OCI-LY1 (cell line): ENCODE data around the gene HPRT1.
A peak's percentile ranks its signal among the peaks of the same experiment; 100 is the strongest.
"Not testable (repeated sequence)": the region's sequence is repeated elsewhere in the genome, so short reads cannot be mapped to it uniquely, and the experiment has no call there.

ENCODE experiments used
- H2AFZ ChIP-seq: fragments of 200-600 bp; sonication (generic), shearing (Covaris generic); 2 replicates; pipeline ENCODE4 v1.6.0; 2014; ENCODE audit warnings: antibody characterized with exemption, mild to moderate bottlenecking, low read length
- H3F3A ChIP-seq: fragments of 200-600 bp; sonication (generic), shearing (Covaris generic); 2 replicates; pipeline ENCODE4 v1.6.0; 2014; ENCODE audit warnings: mild to moderate bottlenecking, antibody characterized with exemption, low read length, moderate library complexity; ENCODE audit not compliant: insufficient read depth
- H3K27ac ChIP-seq: fragments of 200-600 bp; sonication (generic); 2 replicates; pipeline ENCODE4 v1.5.1; 2014; ENCODE audit warnings: low read length, mixed run types, mild to moderate bottlenecking, low read depth; ENCODE audit not compliant: poor library complexity, severe bottlenecking
- H3K27me3 ChIP-seq: fragments of 200-600 bp; sonication (generic); 2 replicates; pipeline ENCODE4 v1.6.0; 2014; ENCODE audit warnings: antibody characterized with exemption, mild to moderate bottlenecking, low read length, moderate library complexity; ENCODE audit not compliant: insufficient read depth
- H3K36me3 ChIP-seq: fragments of 200-600 bp; sonication (generic); 2 replicates; pipeline ENCODE4 v1.6.1; 2014; ENCODE audit warnings: mild to moderate bottlenecking, antibody characterized with exemption, low read length, moderate library complexity, mixed read lengths; ENCODE audit not compliant: insufficient read depth
- H3K4me1 ChIP-seq: fragments of 200-600 bp; sonication (generic); 2 replicates; pipeline ENCODE4 v1.5.1; 2014; ENCODE audit warnings: mild to moderate bottlenecking, low read length, moderate library complexity; ENCODE audit not compliant: insufficient read depth, severe bottlenecking
- H3K4me2 ChIP-seq: fragments of 200-600 bp; sonication (generic), shearing (Covaris generic); 2 replicates; pipeline ENCODE4 v1.6.1; 2014; ENCODE audit warnings: low read length
- H3K4me3 ChIP-seq: fragments of 200-600 bp; sonication (generic); 2 replicates; pipeline ENCODE4 v1.5.1; 2014; ENCODE audit warnings: low read length, low read depth, mild to moderate bottlenecking, mixed read lengths; ENCODE audit not compliant: poor library complexity, severe bottlenecking
- H3K79me2 ChIP-seq: fragments of 200-600 bp; shearing (Covaris generic); 2 replicates; pipeline ENCODE4 v1.6.1; 2016; ENCODE audit warnings: mixed run types, low read length, mixed read lengths; ENCODE audit not compliant: insufficient read depth
- H3K9ac ChIP-seq: fragments of 200-600 bp; sonication (generic), shearing (Covaris generic); 2 replicates; pipeline ENCODE4 v1.6.1; 2014; ENCODE audit warnings: mild to moderate bottlenecking, low read length, mixed read lengths
- H3K9me2 ChIP-seq: fragments of 200-600 bp; sonication (generic), shearing (Covaris generic); 2 replicates; pipeline ENCODE4 v1.6.1; 2014; ENCODE audit warnings: low read depth, mild to moderate bottlenecking, low read length, mixed read lengths
- H3K9me3 ChIP-seq: fragments of 200-600 bp; shearing (Covaris generic); 2 replicates; pipeline ENCODE4 v1.6.1; 2014; ENCODE audit warnings: low read length, mixed read lengths
- H4K20me1 ChIP-seq: fragments of 200-600 bp; sonication (generic), shearing (Covaris generic); 2 replicates; pipeline ENCODE4 v1.6.0; 2016; ENCODE audit warnings: mild to moderate bottlenecking, low read length; ENCODE audit not compliant: insufficient read depth
- EZH2 ChIP-seq: fragments of 200-600 bp; sonication (generic), shearing (Covaris generic); IDR thresholded peaks from 2 replicates; pipeline ENCODE4 v1.8.0; 2017; ENCODE audit warnings: borderline replicate concordance, mixed run types, mild to moderate bottlenecking, antibody characterized with exemption, low read length, moderate library complexity, mixed read lengths
- TF ChIP-seq, protein P1 (sequence below): fragments of 200-600 bp; sonication (generic), shearing (Covaris generic); IDR thresholded peaks from 2 replicates; pipeline ENCODE4 v1.5.1; 2017; ENCODE audit warnings: mild to moderate bottlenecking, antibody characterized with exemption, low read length, moderate library complexity, mixed read lengths

Gene HPRT1

DNA sequence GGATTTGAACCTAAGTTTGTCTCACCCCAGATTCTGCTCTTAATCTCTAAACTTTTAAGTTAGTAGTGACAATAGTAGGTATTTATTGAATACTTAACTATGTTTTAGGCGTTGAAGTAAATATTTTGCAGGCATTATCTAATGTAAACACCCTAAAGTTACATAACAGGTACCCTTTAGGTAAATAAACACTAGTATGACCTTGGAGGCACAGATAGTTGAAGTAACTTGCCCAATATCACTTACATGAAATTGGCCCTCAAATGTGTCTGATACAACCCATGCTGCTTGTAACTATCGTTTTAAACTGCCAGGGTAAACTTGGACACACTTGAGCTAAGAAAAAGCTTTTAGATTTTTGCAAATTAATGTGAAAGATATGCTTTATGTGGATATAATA lies 3.0 kb downstream of the HPRT1 start:
- Histone ChIP-seq H3K9me3 (no peaks in the 10 kb centered on the region), H3K36me3 (peaks cover 3% of the 10 kb centered on the region; the same call in 1 of the 2 replicates), H3K4me1 (peaks cover 20% of the 10 kb centered on the region), H3K4me3 (no peak overlapping the region), H3F3A (no peaks in the 10 kb centered on the region), H3K9me2 (no peaks in the 10 kb centered on the region), H2AFZ (no peak overlapping the region), H3K27me3 (no peaks in the 10 kb centered on the region), H3K9ac (no peak overlapping the region; the same call in 1 of the 2 replicates), H4K20me1 (no peaks in the 10 kb centered on the region), H3K27ac (no peak overlapping the region), H3K4me2 (peak overlapping the region; percentile 41), H3K79me2 (peaks cover 56% of the 10 kb centered on the region)
- no peak for TF ChIP-seq EZH2
- TF ChIP-seq, protein P1, sequence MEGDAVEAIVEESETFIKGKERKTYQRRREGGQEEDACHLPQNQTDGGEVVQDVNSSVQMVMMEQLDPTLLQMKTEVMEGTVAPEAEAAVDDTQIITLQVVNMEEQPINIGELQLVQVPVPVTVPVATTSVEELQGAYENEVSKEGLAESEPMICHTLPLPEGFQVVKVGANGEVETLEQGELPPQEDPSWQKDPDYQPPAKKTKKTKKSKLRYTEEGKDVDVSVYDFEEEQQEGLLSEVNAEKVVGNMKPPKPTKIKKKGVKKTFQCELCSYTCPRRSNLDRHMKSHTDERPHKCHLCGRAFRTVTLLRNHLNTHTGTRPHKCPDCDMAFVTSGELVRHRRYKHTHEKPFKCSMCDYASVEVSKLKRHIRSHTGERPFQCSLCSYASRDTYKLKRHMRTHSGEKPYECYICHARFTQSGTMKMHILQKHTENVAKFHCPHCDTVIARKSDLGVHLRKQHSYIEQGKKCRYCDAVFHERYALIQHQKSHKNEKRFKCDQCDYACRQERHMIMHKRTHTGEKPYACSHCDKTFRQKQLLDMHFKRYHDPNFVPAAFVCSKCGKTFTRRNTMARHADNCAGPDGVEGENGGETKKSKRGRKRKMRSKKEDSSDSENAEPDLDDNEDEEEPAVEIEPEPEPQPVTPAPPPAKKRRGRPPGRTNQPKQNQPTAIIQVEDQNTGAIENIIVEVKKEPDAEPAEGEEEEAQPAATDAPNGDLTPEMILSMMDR: no peak

- not testable (repeated sequence) for H3K4me2 ChIP-seq, H3K27ac ChIP-seq, H3F3A ChIP-seq, H3K36me3 ChIP-seq, H3K9me3 ChIP-seq, H3K9me2 ChIP-seq, H3K4me3 ChIP-seq, H2AFZ ChIP-seq, H4K20me1 ChIP-seq, H3K9ac ChIP-seq, H3K27me3 ChIP-seq
- peaks cover 19% of the 10 kb centered on the region for H3K4me1 ChIP-seq
- peaks cover 60% of the 10 kb centered on the region for H3K79me2 ChIP-seq
Observed at GRCh38 chrX:134464453-134464852, 4.5 kb downstream of the HPRT1 start.

DNA sequence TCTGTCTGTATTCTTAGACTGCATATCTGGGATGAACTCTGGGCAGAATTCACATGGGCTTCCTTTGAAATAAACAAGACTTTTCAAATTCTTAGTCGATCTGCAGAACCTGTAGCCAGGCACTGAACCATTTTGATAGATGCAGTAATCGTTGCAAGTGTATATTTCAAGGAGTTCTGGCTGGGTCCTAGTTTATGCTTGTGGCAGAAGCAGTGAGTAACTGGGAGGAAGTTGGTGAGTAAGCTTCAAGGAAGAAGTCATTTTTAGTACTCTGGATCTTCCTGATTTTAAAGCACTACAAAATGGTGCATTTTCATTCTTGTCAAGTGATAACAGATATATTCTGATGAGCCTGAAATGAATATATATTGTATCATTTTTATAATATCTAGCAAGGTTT lies 9.5 kb downstream of the HPRT1 start:
- H3K79me2 ChIP-seq: peaks cover 31% of the 10 kb centered on the region
- H3K27me3 ChIP-seq: no peaks in the 10 kb centered on the region
- no peak overlapping the region for H3K9ac ChIP-seq
- no peak overlapping the region for H3K4me2 ChIP-seq
- H2AFZ ChIP-seq: no peak overlapping the region
- H3K36me3 ChIP-seq: peaks cover 11% of the 10 kb centered on the region
- TF ChIP-seq, protein P1: no peak
- no peaks in the 10 kb centered on the region for H3K4me1 ChIP-seq
- no peaks in the 10 kb centered on the region for H3K9me2 ChIP-seq
- no peak overlapping the region for H3K27ac ChIP-seq
- H3K4me3 ChIP-seq: no peak overlapping the region
- H3F3A ChIP-seq: no peaks in the 10 kb centered on the region
- H3K9me3 ChIP-seq: no peaks in the 10 kb centered on the region
- H4K20me1 ChIP-seq: no peaks in the 10 kb centered on the region

- TF ChIP-seq, protein P1: no peak
- no peak for TF ChIP-seq EZH2
- H3K9ac ChIP-seq: no peak overlapping the region
- peaks cover 15% of the 10 kb centered on the region for H3K36me3 ChIP-seq
- H3K27ac ChIP-seq: no peak overlapping the region
- H2AFZ ChIP-seq: no peak overlapping the region
- H4K20me1 ChIP-seq: no peaks in the 10 kb centered on the region
- peaks cover 29% of the 10 kb centered on the region for H3K79me2 ChIP-seq
- no peaks in the 10 kb centered on the region for H3K4me1 ChIP-seq
- no peaks in the 10 kb centered on the region for H3K9me3 ChIP-seq
- no peak overlapping the region for H3K4me3 ChIP-seq
- no peak overlapping the region for H3K4me2 ChIP-seq
- no peaks in the 10 kb centered on the region for H3F3A ChIP-seq
- H3K27me3 ChIP-seq: no peaks in the 10 kb centered on the region
- no peaks in the 10 kb centered on the region for H3K9me2 ChIP-seq
Observed at GRCh38 chrX:134470013-134470412, 10.0 kb downstream of the HPRT1 start.
